GM12878 (cell line): ENCODE measurements around the gene ABL2.

Experiments
- CEBPB ChIP-seq, 2 experiments: fragments of 150-350 bp in 1 of 2; IDR thresholded peaks; 2 replicates each; pipeline ENCODE4 v1.6.1; 2012 to 2014; ENCODE audit warnings: low read depth in 2 of 2, low read length in 2 of 2, borderline replicate concordance in 1 of 2, inconsistent platforms in 1 of 2
- EZH2 ChIP-seq: IDR thresholded peaks from 2 replicates; pipeline ENCODE4 v1.6.1; 2012; ENCODE audit warnings: low read depth, mild to moderate bottlenecking, control low read depth, inconsistent platforms, low read length, borderline replicate concordance; ENCODE audit not compliant: control insufficient read depth
- NFYA ChIP-seq: IDR thresholded peaks from 2 replicates; pipeline ENCODE4 v1.6.1; 2011; ENCODE audit warnings: low read depth, mild to moderate bottlenecking, low read length, improper control_type of control experiment, borderline replicate concordance
- NR2C2 ChIP-seq: IDR thresholded peaks from 2 replicates; pipeline ENCODE4 v1.6.1; 2011; ENCODE audit warnings: borderline replicate concordance, low read depth; ENCODE audit not compliant: control insufficient read depth, insufficient read length
- PML ChIP-seq: IDR thresholded peaks from 2 replicates; pipeline ENCODE4 v1.6.1; 2012; ENCODE audit warnings: low read length, inconsistent platforms
- POLR2A ChIP-seq: IDR thresholded peaks from 2 replicates; pipeline ENCODE4 v1.6.1; 2011; ENCODE audit warnings: low read depth, mild to moderate bottlenecking, low read length
- POLR2AphosphoS5 ChIP-seq: IDR thresholded peaks from 2 replicates; pipeline ENCODE4 v1.6.1; 2011; ENCODE audit warnings: mild to moderate bottlenecking, low read length, inconsistent platforms
- RBBP5 ChIP-seq: fragments of 200-600 bp; sonication (generic); conservative IDR thresholded peaks from 2 replicates; pipeline ENCODE4 v1.6.1; 2016
- SMC3 ChIP-seq: IDR thresholded peaks from 2 replicates; pipeline ENCODE4 v1.6.1; 2011; ENCODE audit warnings: low read length, improper control_type of control experiment, borderline replicate concordance
- SP1 ChIP-seq: IDR thresholded peaks from one replicate; pipeline ENCODE4 v1.6.1; 2011; ENCODE audit warnings: low read depth, low read length
- TF ChIP-seq, protein P1 (sequence below): IDR thresholded peaks from 2 replicates; pipeline ENCODE4 v1.6.1; 2011; ENCODE audit warnings: borderline replicate concordance, low read depth, mild to moderate bottlenecking, moderate library complexity, low read length; ENCODE audit not compliant: insufficient read depth, poor library complexity, severe bottlenecking
- TF ChIP-seq, protein P2 (sequence below), 3 experiments: IDR thresholded peaks in 2 of 3; conservative IDR thresholded peaks in 1 of 3; 2 replicates each; pipeline ENCODE4 v1.5.1; 2011; ENCODE audit warnings: low read depth in 3 of 3, low read length in 3 of 3, mild to moderate bottlenecking in 3 of 3, control low read depth in 2 of 3, moderate library complexity in 2 of 3, inconsistent platforms in 1 of 3, mixed read lengths in 1 of 3; ENCODE audit not compliant: control insufficient read depth in 2 of 3, insufficient read depth in 1 of 3; ENCODE audit errors: extremely low read depth in 1 of 3

DNA sequence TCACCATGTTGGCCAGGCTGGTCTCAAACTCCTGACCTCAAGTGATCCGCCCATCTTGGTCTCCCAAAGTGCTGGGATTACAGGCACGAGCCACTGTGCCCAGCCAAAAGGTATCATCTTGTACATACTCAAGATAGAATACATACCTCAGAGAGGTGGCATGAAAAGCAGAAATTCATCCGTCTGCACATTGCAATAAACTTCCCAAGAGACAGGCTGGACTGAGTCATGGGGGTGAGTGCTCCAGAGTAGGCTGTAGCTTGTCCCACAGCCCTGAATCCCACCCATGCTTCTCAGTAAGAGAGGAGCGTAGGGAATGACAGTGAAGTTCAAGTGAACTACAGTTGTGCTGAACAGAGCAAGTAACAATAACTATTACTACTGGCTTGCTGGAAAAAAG lies 127.9 kb downstream of the ABL2 start:
- TF ChIP-seq, protein P1, sequence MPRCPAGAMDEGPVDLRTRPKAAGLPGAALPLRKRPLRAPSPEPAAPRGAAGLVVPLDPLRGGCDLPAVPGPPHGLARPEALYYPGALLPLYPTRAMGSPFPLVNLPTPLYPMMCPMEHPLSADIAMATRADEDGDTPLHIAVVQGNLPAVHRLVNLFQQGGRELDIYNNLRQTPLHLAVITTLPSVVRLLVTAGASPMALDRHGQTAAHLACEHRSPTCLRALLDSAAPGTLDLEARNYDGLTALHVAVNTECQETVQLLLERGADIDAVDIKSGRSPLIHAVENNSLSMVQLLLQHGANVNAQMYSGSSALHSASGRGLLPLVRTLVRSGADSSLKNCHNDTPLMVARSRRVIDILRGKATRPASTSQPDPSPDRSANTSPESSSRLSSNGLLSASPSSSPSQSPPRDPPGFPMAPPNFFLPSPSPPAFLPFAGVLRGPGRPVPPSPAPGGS = no peak
- TF ChIP-seq, protein P2, sequence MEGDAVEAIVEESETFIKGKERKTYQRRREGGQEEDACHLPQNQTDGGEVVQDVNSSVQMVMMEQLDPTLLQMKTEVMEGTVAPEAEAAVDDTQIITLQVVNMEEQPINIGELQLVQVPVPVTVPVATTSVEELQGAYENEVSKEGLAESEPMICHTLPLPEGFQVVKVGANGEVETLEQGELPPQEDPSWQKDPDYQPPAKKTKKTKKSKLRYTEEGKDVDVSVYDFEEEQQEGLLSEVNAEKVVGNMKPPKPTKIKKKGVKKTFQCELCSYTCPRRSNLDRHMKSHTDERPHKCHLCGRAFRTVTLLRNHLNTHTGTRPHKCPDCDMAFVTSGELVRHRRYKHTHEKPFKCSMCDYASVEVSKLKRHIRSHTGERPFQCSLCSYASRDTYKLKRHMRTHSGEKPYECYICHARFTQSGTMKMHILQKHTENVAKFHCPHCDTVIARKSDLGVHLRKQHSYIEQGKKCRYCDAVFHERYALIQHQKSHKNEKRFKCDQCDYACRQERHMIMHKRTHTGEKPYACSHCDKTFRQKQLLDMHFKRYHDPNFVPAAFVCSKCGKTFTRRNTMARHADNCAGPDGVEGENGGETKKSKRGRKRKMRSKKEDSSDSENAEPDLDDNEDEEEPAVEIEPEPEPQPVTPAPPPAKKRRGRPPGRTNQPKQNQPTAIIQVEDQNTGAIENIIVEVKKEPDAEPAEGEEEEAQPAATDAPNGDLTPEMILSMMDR (IDR thresholded peaks at IDR 0.05 in 2 of 3, conservative IDR thresholded peaks at IDR 0.05 in 1 of 3; ENCODE audit: control insufficient read depth in 2 of 3, extremely low read depth in 1 of 3, insufficient read depth in 1 of 3, low read depth in 3 of 3, low read length in 3 of 3) = no peak
- TF ChIP-seq RBBP5 (no peak), SP1 (no peak), CEBPB (IDR thresholded peaks at IDR 0.05; ENCODE audit: borderline replicate concordance in 1 of 2, low read depth in 2 of 2, low read length in 2 of 2) (no peak), PML (no peak), POLR2AphosphoS5 (no peak), NR2C2 (no peak), NFYA (no peak), EZH2 (no peak), SMC3 (no peak), POLR2A (no peak)
